ENCODE results near the gene SORCS3. TPM values are rescaled to one million over a fixed set of nuclear protein-coding genes. Genes with fewer than 3 reads are reported as not detected.

SORCS3 gene
- polyA plus RNA-seq, 3 donors, result 3.6 to 5.7 (median 4.6) TPM

GRCh38 chr10:105104297-105104696 is 463.2 kb downstream of the SORCS3 start:
- no peak for DNase-seq (ENCODE audit: extremely low read depth in 1 of 11, low read depth in 9 of 11, low spot score in 4 of 11)

GRCh38 chr10:105109164-105109563 is 468.1 kb downstream of the SORCS3 start:
- no peak for DNase-seq (ENCODE audit: extremely low read depth in 1 of 11, low read depth in 9 of 11, low spot score in 4 of 11)

- DNase-seq (ENCODE audit: extremely low read depth in 1 of 11, low read depth in 9 of 11, low spot score in 4 of 11), result no peak
Observed at GRCh38 chr10:105112862-105113261, 471.8 kb downstream of the SORCS3 start.

- no peak for DNase-seq (ENCODE audit: extremely low read depth in 1 of 11, low read depth in 9 of 11, low spot score in 4 of 11)
Observed at GRCh38 chr10:105113666-105114065, 472.6 kb downstream of the SORCS3 start.

- DNase-seq (ENCODE audit: extremely low read depth in 1 of 11, low read depth in 9 of 11, low spot score in 4 of 11), result no peak
Observed at GRCh38 chr10:105121743-105122142, 480.7 kb downstream of the SORCS3 start.

GRCh38 chr10:105128111-105128510 is 487.0 kb downstream of the SORCS3 start:
- no peak for DNase-seq (ENCODE audit: extremely low read depth in 1 of 11, low read depth in 9 of 11, low spot score in 4 of 11)

- no peak for DNase-seq (ENCODE audit: extremely low read depth in 1 of 11, low read depth in 9 of 11, low spot score in 4 of 11)
Observed at GRCh38 chr10:105138358-105138757, 497.3 kb downstream of the SORCS3 start.

GRCh38 chr10:105139363-105139896 is 498.3 kb downstream of the SORCS3 start:
- DNase-seq (ENCODE audit: extremely low read depth in 1 of 11, low read depth in 9 of 11, low spot score in 4 of 11), result no peak

- no peak for DNase-seq (ENCODE audit: extremely low read depth in 1 of 11, low read depth in 9 of 11, low spot score in 4 of 11)
Observed at GRCh38 chr10:105140600-105140999, 499.5 kb downstream of the SORCS3 start.

GRCh38 chr10:105145711-105146110 is 504.6 kb downstream of the SORCS3 start:
- peak in 2 of 11 donors; percentile 12 to 18 for DNase-seq (ENCODE audit: extremely low read depth in 1 of 11, low read depth in 9 of 11, low spot score in 4 of 11)

GRCh38 chr10:105146436-105146835 is 505.3 kb downstream of the SORCS3 start:
- no peak for DNase-seq (ENCODE audit: extremely low read depth in 1 of 11, low read depth in 9 of 11, low spot score in 4 of 11)

- no peak for DNase-seq (ENCODE audit: extremely low read depth in 1 of 11, low read depth in 9 of 11, low spot score in 4 of 11)
Observed at GRCh38 chr10:105148456-105148855, 507.4 kb downstream of the SORCS3 start.

GRCh38 chr10:105148921-105149320 is 507.8 kb downstream of the SORCS3 start:
- no peak for DNase-seq (ENCODE audit: extremely low read depth in 1 of 11, low read depth in 9 of 11, low spot score in 4 of 11)

- no peak for DNase-seq (ENCODE audit: extremely low read depth in 1 of 11, low read depth in 9 of 11, low spot score in 4 of 11)
Observed at GRCh38 chr10:105149371-105149891, 508.3 kb downstream of the SORCS3 start.

- DNase-seq (ENCODE audit: extremely low read depth in 1 of 11, low read depth in 9 of 11, low spot score in 4 of 11), result no peak
Observed at GRCh38 chr10:105150259-105150880, 509.3 kb downstream of the SORCS3 start.

- no peak for DNase-seq (ENCODE audit: extremely low read depth in 1 of 11, low read depth in 9 of 11, low spot score in 4 of 11)
Observed at GRCh38 chr10:105154736-105155135, 513.6 kb downstream of the SORCS3 start.

- no peak for DNase-seq (ENCODE audit: extremely low read depth in 1 of 11, low read depth in 9 of 11, low spot score in 4 of 11)
Observed at GRCh38 chr10:105159268-105159667, 518.2 kb downstream of the SORCS3 start.

GRCh38 chr10:105161149-105161548 is 520.1 kb downstream of the SORCS3 start:
- no peak for DNase-seq (ENCODE audit: extremely low read depth in 1 of 11, low read depth in 9 of 11, low spot score in 4 of 11)

- no peak for DNase-seq (ENCODE audit: extremely low read depth in 1 of 11, low read depth in 9 of 11, low spot score in 4 of 11)
Observed at GRCh38 chr10:105161767-105162166, 520.7 kb downstream of the SORCS3 start.

GRCh38 chr10:105170521-105170920 is 529.4 kb downstream of the SORCS3 start:
- no peak for DNase-seq (ENCODE audit: extremely low read depth in 1 of 11, low read depth in 9 of 11, low spot score in 4 of 11)

- DNase-seq (ENCODE audit: extremely low read depth in 1 of 11, low read depth in 9 of 11, low spot score in 4 of 11), result no peak
Observed at GRCh38 chr10:105171945-105172344, 530.9 kb downstream of the SORCS3 start.

Data from renal cortex interstitium (tissue), 11 donors.